HL-60 (cell line): ENCODE data around the gene BMP2.

Experiments
- GABPA ChIP-seq: IDR thresholded peaks from 2 replicates; pipeline ENCODE4 v1.6.1; 2012; ENCODE audit warnings: low read depth
- POLR2AphosphoS5 ChIP-seq: IDR thresholded peaks from 2 replicates; pipeline ENCODE4 v1.6.1; 2012; ENCODE audit warnings: low read depth
- TF ChIP-seq, protein P1 (sequence below): IDR thresholded peaks from one replicate; pipeline ENCODE4 v1.5.1; 2011; ENCODE audit warnings: low read length, control low read depth, inconsistent platforms; ENCODE audit not compliant: insufficient read depth
- TF ChIP-seq, protein P2 (sequence below): IDR thresholded peaks from 2 replicates; pipeline ENCODE4 v1.6.1; 2012; ENCODE audit warnings: low read depth; ENCODE audit not compliant: insufficient replicate concordance

DNA sequence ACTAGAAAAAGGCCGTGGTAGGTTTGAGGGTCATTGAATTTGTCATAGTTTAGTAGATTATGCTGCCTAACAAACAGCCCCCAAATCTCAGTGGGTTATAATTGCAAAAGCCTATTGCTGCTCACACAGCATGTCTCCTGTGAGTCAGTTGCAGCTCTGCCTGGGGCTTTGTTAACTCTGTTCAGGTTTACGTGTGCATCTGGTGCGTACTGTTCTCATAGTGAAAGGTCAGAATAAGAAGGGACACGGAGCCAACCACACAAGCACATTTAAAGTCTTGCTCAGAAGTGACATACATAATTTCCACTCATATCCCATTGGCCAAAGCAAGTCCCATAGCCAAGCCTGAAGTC lies 48.1 kb upstream of the BMP2 start:
- TF ChIP-seq, protein P1, sequence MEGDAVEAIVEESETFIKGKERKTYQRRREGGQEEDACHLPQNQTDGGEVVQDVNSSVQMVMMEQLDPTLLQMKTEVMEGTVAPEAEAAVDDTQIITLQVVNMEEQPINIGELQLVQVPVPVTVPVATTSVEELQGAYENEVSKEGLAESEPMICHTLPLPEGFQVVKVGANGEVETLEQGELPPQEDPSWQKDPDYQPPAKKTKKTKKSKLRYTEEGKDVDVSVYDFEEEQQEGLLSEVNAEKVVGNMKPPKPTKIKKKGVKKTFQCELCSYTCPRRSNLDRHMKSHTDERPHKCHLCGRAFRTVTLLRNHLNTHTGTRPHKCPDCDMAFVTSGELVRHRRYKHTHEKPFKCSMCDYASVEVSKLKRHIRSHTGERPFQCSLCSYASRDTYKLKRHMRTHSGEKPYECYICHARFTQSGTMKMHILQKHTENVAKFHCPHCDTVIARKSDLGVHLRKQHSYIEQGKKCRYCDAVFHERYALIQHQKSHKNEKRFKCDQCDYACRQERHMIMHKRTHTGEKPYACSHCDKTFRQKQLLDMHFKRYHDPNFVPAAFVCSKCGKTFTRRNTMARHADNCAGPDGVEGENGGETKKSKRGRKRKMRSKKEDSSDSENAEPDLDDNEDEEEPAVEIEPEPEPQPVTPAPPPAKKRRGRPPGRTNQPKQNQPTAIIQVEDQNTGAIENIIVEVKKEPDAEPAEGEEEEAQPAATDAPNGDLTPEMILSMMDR: no peak
- TF ChIP-seq, protein P2, sequence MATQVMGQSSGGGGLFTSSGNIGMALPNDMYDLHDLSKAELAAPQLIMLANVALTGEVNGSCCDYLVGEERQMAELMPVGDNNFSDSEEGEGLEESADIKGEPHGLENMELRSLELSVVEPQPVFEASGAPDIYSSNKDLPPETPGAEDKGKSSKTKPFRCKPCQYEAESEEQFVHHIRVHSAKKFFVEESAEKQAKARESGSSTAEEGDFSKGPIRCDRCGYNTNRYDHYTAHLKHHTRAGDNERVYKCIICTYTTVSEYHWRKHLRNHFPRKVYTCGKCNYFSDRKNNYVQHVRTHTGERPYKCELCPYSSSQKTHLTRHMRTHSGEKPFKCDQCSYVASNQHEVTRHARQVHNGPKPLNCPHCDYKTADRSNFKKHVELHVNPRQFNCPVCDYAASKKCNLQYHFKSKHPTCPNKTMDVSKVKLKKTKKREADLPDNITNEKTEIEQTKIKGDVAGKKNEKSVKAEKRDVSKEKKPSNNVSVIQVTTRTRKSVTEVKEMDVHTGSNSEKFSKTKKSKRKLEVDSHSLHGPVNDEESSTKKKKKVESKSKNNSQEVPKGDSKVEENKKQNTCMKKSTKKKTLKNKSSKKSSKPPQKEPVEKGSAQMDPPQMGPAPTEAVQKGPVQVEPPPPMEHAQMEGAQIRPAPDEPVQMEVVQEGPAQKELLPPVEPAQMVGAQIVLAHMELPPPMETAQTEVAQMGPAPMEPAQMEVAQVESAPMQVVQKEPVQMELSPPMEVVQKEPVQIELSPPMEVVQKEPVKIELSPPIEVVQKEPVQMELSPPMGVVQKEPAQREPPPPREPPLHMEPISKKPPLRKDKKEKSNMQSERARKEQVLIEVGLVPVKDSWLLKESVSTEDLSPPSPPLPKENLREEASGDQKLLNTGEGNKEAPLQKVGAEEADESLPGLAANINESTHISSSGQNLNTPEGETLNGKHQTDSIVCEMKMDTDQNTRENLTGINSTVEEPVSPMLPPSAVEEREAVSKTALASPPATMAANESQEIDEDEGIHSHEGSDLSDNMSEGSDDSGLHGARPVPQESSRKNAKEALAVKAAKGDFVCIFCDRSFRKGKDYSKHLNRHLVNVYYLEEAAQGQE: no peak
- no peak for TF ChIP-seq POLR2AphosphoS5
- no peak for TF ChIP-seq GABPA
